Natural killer cell treated with Interleukin-12 subunit alpha and Interleukin-12 subunit beta and Interleukin-15 and Interleukin-18, amount 100 ng/mL, for 72 hours (primary cell): ENCODE measurements around the gene ECEL1. TPM values are rescaled to one million over a fixed set of nuclear protein-coding genes. Genes with fewer than 3 reads are reported as not detected.
"Not testable (repeated sequence)": the region's sequence is repeated elsewhere in the genome, so short reads cannot be mapped to it uniquely, and the experiment has no call there.

ENCODE experiments used
- ATAC-seq, 2 donors: fragments of 150-1000 bp; cut with Tn5 transposase in 1 of 2; sonication (Bioruptor Pico), chemical (Tn5 transposase) in 1 of 2; 2 replicates each; pipeline ENCODE4 v1.10.0; 2021
- DNase-seq: peaks from one replicate; pipeline ENCODE4 v3.0.0; 2022; ENCODE audit warnings: low spot score
- H3K27ac Mint-ChIP-seq, 2 donors: 1 replicate in 1 of 2; 2 replicates in 1 of 2; pipeline ENCODE4 v1.8.0; 2022; ENCODE audit warnings: mixed read lengths in 2 of 2, mild to moderate bottlenecking in 1 of 2, moderate library complexity in 1 of 2
- H3K27me3 Mint-ChIP-seq, 2 donors: 1 replicate in 1 of 2; 2 replicates in 1 of 2; pipeline ENCODE4 v1.8.0; 2022; ENCODE audit warnings: mixed read lengths in 2 of 2
- H3K36me3 Mint-ChIP-seq: one replicate; pipeline ENCODE4 v1.8.0; 2022; ENCODE audit warnings: mixed read lengths
- H3K4me1 Mint-ChIP-seq, 2 donors: 1 replicate in 1 of 2; 2 replicates in 1 of 2; pipeline ENCODE4 v1.8.0; 2022; ENCODE audit warnings: low read depth in 2 of 2, mixed read lengths in 2 of 2, mild to moderate bottlenecking in 1 of 2
- H3K4me3 Mint-ChIP-seq: one replicate; pipeline ENCODE4 v1.8.0; 2022; ENCODE audit warnings: mixed read lengths
- H3K9me3 Mint-ChIP-seq: 2 replicates; pipeline ENCODE4 v1.8.0; 2022; ENCODE audit warnings: mixed read lengths
- total RNA-seq, 2 donors: library from RNA; stranded (reverse); gene quantifications; one replicate each; pipeline ENCODE4 v1.2.3, GENCODE V29; 2022

Gene ECEL1
- total RNA-seq, 2 donors from 2014 or later = not detected

- not testable (repeated sequence) for H3K4me3 Mint-ChIP-seq, H3K36me3 Mint-ChIP-seq, H3K4me1 Mint-ChIP-seq, DNase-seq, H3K27ac Mint-ChIP-seq, H3K9me3 Mint-ChIP-seq, H3K27me3 Mint-ChIP-seq, ATAC-seq
These were observed 41.3 kb downstream of the ECEL1 start for GRCh38 chr2:232446266-232446777.

GRCh38 chr2:232445149-232445885 lies 42.3 kb downstream of the ECEL1 start:
- not testable (repeated sequence) for H3K36me3 Mint-ChIP-seq, ATAC-seq, H3K9me3 Mint-ChIP-seq, H3K27me3 Mint-ChIP-seq, H3K4me3 Mint-ChIP-seq, H3K4me1 Mint-ChIP-seq, H3K27ac Mint-ChIP-seq, DNase-seq

- no peak overlapping the region for H3K27ac Mint-ChIP-seq
These were observed 43.1 kb downstream of the ECEL1 start for GRCh38 chr2:232444409-232445148.

GRCh38 chr2:232443669-232444408 lies 43.8 kb downstream of the ECEL1 start:
- H3K4me1 Mint-ChIP-seq, H3K27me3 Mint-ChIP-seq, H3K4me3 Mint-ChIP-seq, H3K27ac Mint-ChIP-seq, ATAC-seq, H3K36me3 Mint-ChIP-seq, DNase-seq, H3K9me3 Mint-ChIP-seq: not testable (repeated sequence)

More at GRCh38 chr2:232444409-232445148, 43.1 kb downstream of the ECEL1 start:
- H3K9me3 Mint-ChIP-seq = no peaks in the 10 kb centered on the region
- H3K4me3 Mint-ChIP-seq = no peak overlapping the region
- H3K36me3 Mint-ChIP-seq = no peaks in the 10 kb centered on the region
- H3K4me1 Mint-ChIP-seq = peaks cover 0 to 5% of the 10 kb centered on the region in 2 donors
- DNase-seq = no peak
- peak; percentile 60 to 63 for ATAC-seq
- H3K27me3 Mint-ChIP-seq = peaks cover 0 to 2% of the 10 kb centered on the region in 2 donors

GRCh38 chr2:232443047-232443446 lies 44.6 kb downstream of the ECEL1 start:
- not testable (repeated sequence) for ATAC-seq, H3K27me3 Mint-ChIP-seq, H3K4me1 Mint-ChIP-seq, H3K36me3 Mint-ChIP-seq, H3K27ac Mint-ChIP-seq, H3K4me3 Mint-ChIP-seq, DNase-seq, H3K9me3 Mint-ChIP-seq

DNA sequence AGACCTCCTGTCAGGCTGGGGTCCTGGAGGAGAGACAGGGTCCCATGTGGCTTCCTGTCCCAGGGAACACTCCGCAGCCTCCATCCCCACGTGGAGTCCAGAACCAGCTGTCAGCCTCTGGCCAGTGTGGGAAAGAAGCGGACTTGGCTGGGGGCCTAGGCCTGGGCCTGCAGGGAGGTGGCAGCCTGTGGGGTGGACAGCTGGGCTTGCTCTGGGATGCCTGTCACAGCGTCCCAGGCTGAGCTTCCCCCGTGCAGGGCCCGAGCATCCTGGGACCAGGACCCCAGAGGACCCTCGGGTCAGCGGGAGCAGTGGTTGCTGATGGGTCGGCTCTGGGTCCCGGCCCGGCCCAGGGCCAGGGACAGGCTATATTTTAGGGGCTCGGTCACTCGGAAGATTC lies 45.2 kb downstream of the ECEL1 start:
- H3K27me3 Mint-ChIP-seq, H3K4me1 Mint-ChIP-seq, H3K36me3 Mint-ChIP-seq, ATAC-seq, H3K4me3 Mint-ChIP-seq, DNase-seq, H3K9me3 Mint-ChIP-seq, H3K27ac Mint-ChIP-seq: not testable (repeated sequence)

- not testable (repeated sequence) for H3K4me3 Mint-ChIP-seq, H3K36me3 Mint-ChIP-seq, H3K9me3 Mint-ChIP-seq, ATAC-seq, H3K4me1 Mint-ChIP-seq, H3K27me3 Mint-ChIP-seq, DNase-seq, H3K27ac Mint-ChIP-seq
These were observed 45.7 kb downstream of the ECEL1 start for GRCh38 chr2:232441922-232442321.

- peaks cover 0 to 5% of the 10 kb centered on the region in 2 donors for H3K4me1 Mint-ChIP-seq
- H3K36me3 Mint-ChIP-seq = no peaks in the 10 kb centered on the region
- H3K27ac Mint-ChIP-seq = no peak overlapping the region
- ATAC-seq (no peak), DNase-seq (peak; percentile 41)
- H3K27me3 Mint-ChIP-seq = peaks cover 0 to 2% of the 10 kb centered on the region in 2 donors
- no peaks in the 10 kb centered on the region for H3K9me3 Mint-ChIP-seq
- H3K4me3 Mint-ChIP-seq = no peak overlapping the region
These were observed 46.4 kb downstream of the ECEL1 start for GRCh38 chr2:232441147-232441651.

- H3K36me3 Mint-ChIP-seq, H3K4me3 Mint-ChIP-seq, H3K27me3 Mint-ChIP-seq, H3K27ac Mint-ChIP-seq, H3K9me3 Mint-ChIP-seq, H3K4me1 Mint-ChIP-seq: not testable (repeated sequence)
- ATAC-seq (peak; percentile 80 to 84), DNase-seq (peak; percentile 85)
These were observed 47.2 kb downstream of the ECEL1 start for GRCh38 chr2:232440220-232441018.

- Mint-ChIP-seq H3K27ac (no peak overlapping the region), H3K4me1 (peaks cover 0 to 5% of the 10 kb centered on the region in 2 donors), H3K4me3 (no peak overlapping the region), H3K36me3 (no peaks in the 10 kb centered on the region), H3K9me3 (no peaks in the 10 kb centered on the region), H3K27me3 (peaks cover 0 to 2% of the 10 kb centered on the region in 2 donors)
- peak; percentile 28 for DNase-seq
- ATAC-seq = no peak
These were observed 47.9 kb downstream of the ECEL1 start for GRCh38 chr2:232439758-232440135.

- peak; percentile 39 for DNase-seq
- no peak for ATAC-seq
- H3K27me3 Mint-ChIP-seq = peaks cover 0 to 2% of the 10 kb centered on the region in 2 donors
- H3K4me3 Mint-ChIP-seq = no peak overlapping the region
- H3K9me3 Mint-ChIP-seq = no peaks in the 10 kb centered on the region
- H3K4me1 Mint-ChIP-seq = peaks cover 0 to 5% of the 10 kb centered on the region in 2 donors
- H3K27ac Mint-ChIP-seq = no peak overlapping the region
- no peaks in the 10 kb centered on the region for H3K36me3 Mint-ChIP-seq
These were observed 48.5 kb downstream of the ECEL1 start for GRCh38 chr2:232438951-232439757.

- no peak for DNase-seq
- Mint-ChIP-seq H3K36me3 (no peaks in the 10 kb centered on the region), H3K9me3 (no peaks in the 10 kb centered on the region), H3K27ac (no peak overlapping the region), H3K4me1 (peaks cover 0 to 5% of the 10 kb centered on the region in 2 donors), H3K27me3 (peaks cover 0 to 2% of the 10 kb centered on the region in 2 donors), H3K4me3 (no peak overlapping the region)
- no peak for ATAC-seq
These were observed 49.5 kb downstream of the ECEL1 start for GRCh38 chr2:232438091-232438490.
